GM12878 (cell line): ENCODE measurements around the gene EPHA1. TPM values are rescaled to one million over a fixed set of nuclear protein-coding genes. Genes with fewer than 3 reads are reported as not detected.
"Not testable (repeated sequence)": the region's sequence is repeated elsewhere in the genome, so short reads cannot be mapped to it uniquely, and the experiment has no call there.

Experiments used
- ATAC-seq: fragments of 200-7000 bp; cut with Tn5 transposase; 3 replicates; pipeline ENCODE4 v1.9.1; 2020; ENCODE audit warnings: mild to moderate bottlenecking, moderate library complexity
- BruUV-seq: library from RNA; stranded (reverse); fragments of 400-500 nt; replicated peaks from 2 replicates; lab custom pipeline; 2021; lab: Mats Ljungman, UMichigan
- CTCF ChIA-PET: fragments of 300-600 bp; sonication (Branson Sonifier 250); formaldehyde crosslinking; extraction: SDS; loops from one replicate; lab custom pipeline; 2021; ENCODE audit warnings: inconsistent platforms; lab: Yijun Ruan, JAX
- POLR2A ChIA-PET: fragments of 350-600 bp; formaldehyde crosslinking; extraction: SDS; loops from one replicate; lab custom pipeline; 2021; ENCODE audit warnings: inconsistent platforms; lab: Charles Lee
- RAD21 ChIA-PET: fragments of 300-600 bp; sonication (Branson Sonifier 250); formaldehyde crosslinking; loops from one replicate; lab custom pipeline; 2023; ENCODE audit warnings: antibody characterized with exemption; ENCODE audit not compliant: unreplicated experiment; lab: Charles Lee
- SMC1A ChIA-PET: fragments of 300-600 bp; sonication (Branson Sonifier 250); formaldehyde crosslinking; loops from one replicate; lab custom pipeline; 2023; ENCODE audit not compliant: unreplicated experiment, uncharacterized antibody; lab: Charles Lee
- DNase-seq: peaks from one replicate; pipeline ENCODE4 v3.0.0-alpha.2; 2011; ENCODE audit warnings: low read depth, low spot score
- FAIRE-seq: peaks from 3 replicates; lab custom pipeline; 2011; peaks lifted over from hg19 to GRCh38; lab: Jason Lieb, UNC
- H2AFZ ChIP-seq: 2 replicates; pipeline ENCODE4 v1.6.0; 2011; ENCODE audit warnings: low read depth, low read length, control low read depth; ENCODE audit not compliant: control insufficient read depth
- H3K27ac ChIP-seq: 2 replicates; pipeline ENCODE4 v1.5.1; 2011; ENCODE audit warnings: control low read depth; ENCODE audit not compliant: control insufficient read depth, insufficient read depth
- H3K27me3 ChIP-seq, 2 experiments: replicated peaks in 1 of 2; 2 replicates each; pipeline versions ENCODE4 v1.6.0 to v1.6.1; 2011; ENCODE audit warnings: low read length in 1 of 2; ENCODE audit not compliant: control insufficient read depth in 2 of 2, insufficient read depth in 2 of 2
- H3K36me3 ChIP-seq, 2 experiments: 2 replicates each; pipeline ENCODE4 v1.5.1; 2011; ENCODE audit warnings: low read length in 1 of 2; ENCODE audit not compliant: control insufficient read depth in 2 of 2, insufficient read depth in 2 of 2
- H3K4me1 ChIP-seq: 2 replicates; pipeline ENCODE4 v1.6.1; 2011; ENCODE audit warnings: mild to moderate bottlenecking, low read length, moderate library complexity, mixed read lengths; ENCODE audit not compliant: control insufficient read depth, insufficient read depth
- H3K4me2 ChIP-seq: 2 replicates; pipeline ENCODE4 v1.6.0; 2011; ENCODE audit warnings: control low read depth; ENCODE audit not compliant: control insufficient read depth, insufficient read depth
- H3K4me3 ChIP-seq: fragments of 200-600 bp; sonication (generic); 2 replicates; pipeline ENCODE4 v1.5.1; 2016
- H3K79me2 ChIP-seq: 2 replicates; pipeline ENCODE4 v1.6.0; 2011; ENCODE audit warnings: low read length; ENCODE audit not compliant: control insufficient read depth, insufficient read depth
- H3K9ac ChIP-seq: 2 replicates; pipeline ENCODE4 v1.8.0; 2011; ENCODE audit warnings: low read length, control low read depth, mixed read lengths; ENCODE audit not compliant: control insufficient read depth, insufficient read depth
- H3K9me3 ChIP-seq: replicated peaks from 3 replicates; pipeline ENCODE4 v1.5.1; 2011; ENCODE audit warnings: mild to moderate bottlenecking, low read length; ENCODE audit not compliant: control insufficient read depth, insufficient read depth
- H4K20me1 ChIP-seq: 2 replicates; pipeline ENCODE4 v1.6.0; 2011; ENCODE audit not compliant: control insufficient read depth, insufficient read depth
- BRCA1 ChIP-seq: IDR thresholded peaks from 2 replicates; pipeline ENCODE4 v1.6.1; 2011; ENCODE audit warnings: low read depth, low read length, improper control_type of control experiment
- ELK1 ChIP-seq: IDR thresholded peaks from 2 replicates; pipeline ENCODE4 v1.6.1; 2012; ENCODE audit warnings: low read depth, low read length, improper control_type of control experiment
- SIX5 ChIP-seq: IDR thresholded peaks from 2 replicates; pipeline ENCODE4 v1.6.1; 2011; ENCODE audit warnings: mild to moderate bottlenecking, low read depth, low read length, moderate library complexity; ENCODE audit not compliant: severe bottlenecking
- WGBS: methylation state at CpG from one replicate; pipeline ENCODE4 v1.1.6; 2016; ENCODE audit warnings: low lambda C conversion rate; ENCODE audit not compliant: insufficient replicate concordance, insufficient coverage; ENCODE audit errors: missing lambda C conversion rate; 5-methylcytosine and 5-hydroxymethylcytosine counted together
- in situ Hi-C: fragments of 300-500 bp; cut with MboI; formaldehyde crosslinking; loops from 9 replicates; pipeline ENCODE4 v1.14.3; 2018; ENCODE audit warnings: mixed read lengths
- intact Hi-C: fragments of 100-400 bp; cut with micrococcal nuclease; formaldehyde crosslinking; loops from one replicate; pipeline ENCODE4 v1.14.2; 2022; ENCODE audit not compliant: unreplicated experiment
- polyA plus RNA-seq, 11 experiments: library from polyadenylated mRNA; depleted of rRNA in 4 of 11; unstranded in 6 of 11; stranded (reverse) in 5 of 11; fragments of >200 nt; fragmentation: Nextera tagmentation in 4 of 11; fragmentation: Illumina TruSeq in 1 of 11; extraction: Ambion mirVana in 4 of 11; extraction: Trizol in 1 of 11; gene quantifications; 1 replicate in 1 of 11; 2 replicates in 10 of 11; pipeline versions ENCODE4 v1.2.1 to v1.2.3, GENCODE V29; 2011 to 2016; ENCODE audit warnings: inconsistent platforms in 2 of 11, missing spikeins in 2 of 11, low read depth in 1 of 11
- total RNA-seq, 4 experiments: library from RNA; depleted of rRNA in 3 of 4; stranded (reverse); fragments of >200 nt in 3 of 4; fragmentation: Illumina TruSeq in 1 of 4; extraction: Trizol in 1 of 4; gene quantifications; 2 replicates each; pipeline versions ENCODE4 v1.2.1 to v1.2.3, GENCODE V29; 2013 to 2021
- TF ChIP-seq, protein P1 (sequence below): fragments of 450-650 bp; formaldehyde crosslinking; IDR thresholded peaks from 2 replicates; pipeline ENCODE4 v1.4.0; 2022; ENCODE audit warnings: mild to moderate bottlenecking, moderate library complexity

EPHA1 gene
- total and polyA plus RNA-seq, 10 of the 15 experiments (the other 5 are each of a cell fraction or from before 2014, with no cell fraction given): 0.11 to 0.35 (median 0.24) TPM; not detected in 6

GRCh38 chr7:143415742-143416397, 7.2 kb upstream of the EPHA1 start:
- 66% methylated on average over 8 of the region's 8 CpGs for WGBS
- no peaks in the 10 kb centered on the region for H3K79me2 ChIP-seq
- in situ Hi-C loops: loop anchor here (10.0 kb wide), 1 partner anchor 401 kb away; no protein-coding TSS in a partner anchor

DNA sequence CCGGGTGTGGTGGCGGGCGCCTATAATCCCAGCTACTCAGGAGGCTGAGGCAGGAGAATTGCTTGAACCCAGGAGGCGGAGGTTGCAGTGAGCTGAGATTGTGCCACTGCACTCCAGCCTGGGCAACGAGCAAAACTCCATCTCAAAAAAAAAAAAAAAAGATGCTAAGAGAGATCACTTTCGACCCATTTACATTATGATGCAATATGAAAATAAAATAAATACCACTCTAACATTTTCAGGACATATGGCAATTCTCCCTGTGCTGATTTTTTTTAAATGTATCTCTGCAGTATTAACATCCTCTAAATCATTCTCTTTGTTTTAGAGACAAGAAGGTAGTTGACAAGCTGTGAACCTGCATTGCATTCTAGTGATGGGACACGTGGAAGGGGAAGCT, 6.6 kb upstream of the EPHA1 start:
- not testable (repeated sequence) for H3K4me3 ChIP-seq, H2AFZ ChIP-seq, H3K4me2 ChIP-seq, DNase-seq, H3K9me3 ChIP-seq, BruUV-seq, H3K9ac ChIP-seq, H3K27ac ChIP-seq, H4K20me1 ChIP-seq, H3K27me3 ChIP-seq, H3K36me3 ChIP-seq, ATAC-seq, H3K4me1 ChIP-seq, FAIRE-seq, H3K79me2 ChIP-seq
- ChIA-PET RAD21 (interaction anchor here (1.1 to 3.9 kb wide), 4 partner anchors 17 to 713 kb away, joined by 3 to 54 read pairs (median 5); no protein-coding TSS in a partner anchor), SMC1A (interaction anchor here (0.6 to 4.9 kb wide), 9 partner anchors 9 to 713 kb away, joined by 3 to 73 read pairs (median 5); no protein-coding TSS in a partner anchor), CTCF (interaction anchor here (0.6 to 4.9 kb wide), 13 partner anchors 8 to 174 kb away, joined by 3 to 124 read pairs (median 4); no protein-coding TSS in a partner anchor), POLR2A (interaction anchor here (0.7 kb wide), 1 partner anchor 534 kb away, joined by 4 read pairs; no protein-coding TSS in a partner anchor)
- intact Hi-C loops (loop anchor here (10.0 kb wide), 1 partner anchor 410 kb away; no protein-coding TSS in a partner anchor), in situ Hi-C loops (loop anchor here (10.0 kb wide), 1 partner anchor 400 kb away; no protein-coding TSS in a partner anchor)
- WGBS: 31% methylated on average over 7 of the region's 7 CpGs

More at GRCh38 chr7:143415742-143416397, 7.2 kb upstream of the EPHA1 start:
- ChIA-PET RAD21 (interaction anchor here (0.7 to 3.9 kb wide), 11 partner anchors 9 to 783 kb away, joined by 3 to 54 read pairs (median 5); no protein-coding TSS in a partner anchor), CTCF (interaction anchor here (0.8 to 4.9 kb wide), 29 partner anchors 8 to 610 kb away, joined by 3 to 124 read pairs (median 4); partner anchors contain the start of gene GSTK1), SMC1A (interaction anchor here (0.7 to 4.9 kb wide), 14 partner anchors 9 to 712 kb away, joined by 3 to 73 read pairs (median 4); no protein-coding TSS in a partner anchor), POLR2A (interaction anchor here (0.7 kb wide), 1 partner anchor 534 kb away, joined by 4 read pairs; no protein-coding TSS in a partner anchor)
- DNase-seq: no peak
- H3K9me3 ChIP-seq: no peaks in the 10 kb centered on the region
- peak; percentile 41; the same call in 2 of the 3 replicates for ATAC-seq
- H3K4me1 ChIP-seq: no peaks in the 10 kb centered on the region
- no peak for FAIRE-seq
- no TSS peak for BruUV-seq
- no peaks in the 10 kb centered on the region for H3K36me3 ChIP-seq
- intact Hi-C loops: loop anchor here (1.0 to 10.0 kb wide), 3 partner anchors 36 to 411 kb away; no protein-coding TSS in a partner anchor
- no peak overlapping the region for H3K9ac ChIP-seq
- no peak overlapping the region for H3K4me3 ChIP-seq
- H2AFZ ChIP-seq: no peak overlapping the region
- H3K27ac ChIP-seq: no peak overlapping the region
- no peak overlapping the region for H3K4me2 ChIP-seq
- TF ChIP-seq ELK1: no peak
- TF ChIP-seq BRCA1: no peak
- TF ChIP-seq SIX5: no peak
- TF ChIP-seq, protein P1, sequence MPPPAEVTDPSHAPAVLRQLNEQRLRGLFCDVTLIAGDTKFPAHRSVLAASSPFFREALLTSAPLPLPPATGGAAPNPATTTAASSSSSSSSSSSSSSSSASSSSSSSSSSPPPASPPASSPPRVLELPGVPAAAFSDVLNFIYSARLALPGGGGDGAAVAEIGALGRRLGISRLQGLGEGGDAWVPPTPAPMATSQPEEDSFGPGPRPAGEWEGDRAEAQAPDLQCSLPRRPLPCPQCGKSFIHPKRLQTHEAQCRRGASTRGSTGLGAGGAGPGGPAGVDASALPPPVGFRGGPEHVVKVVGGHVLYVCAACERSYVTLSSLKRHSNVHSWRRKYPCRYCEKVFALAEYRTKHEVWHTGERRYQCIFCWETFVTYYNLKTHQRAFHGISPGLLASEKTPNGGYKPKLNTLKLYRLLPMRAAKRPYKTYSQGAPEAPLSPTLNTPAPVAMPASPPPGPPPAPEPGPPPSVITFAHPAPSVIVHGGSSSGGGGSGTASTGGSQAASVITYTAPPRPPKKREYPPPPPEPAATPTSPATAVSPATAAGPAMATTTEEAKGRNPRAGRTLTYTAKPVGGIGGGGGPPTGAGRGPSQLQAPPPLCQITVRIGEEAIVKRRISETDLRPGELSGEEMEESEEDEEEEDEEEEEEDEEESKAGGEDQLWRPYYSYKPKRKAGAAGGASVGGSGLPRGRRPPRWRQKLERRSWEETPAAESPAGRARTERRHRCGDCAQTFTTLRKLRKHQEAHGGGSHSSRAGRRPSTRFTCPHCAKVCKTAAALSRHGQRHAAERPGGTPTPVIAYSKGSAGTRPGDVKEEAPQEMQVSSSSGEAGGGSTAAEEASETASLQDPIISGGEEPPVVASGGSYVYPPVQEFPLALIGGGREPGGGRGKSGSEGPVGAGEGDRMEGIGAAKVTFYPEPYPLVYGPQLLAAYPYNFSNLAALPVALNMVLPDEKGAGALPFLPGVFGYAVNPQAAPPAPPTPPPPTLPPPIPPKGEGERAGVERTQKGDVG: no peak
- H4K20me1 ChIP-seq: no peaks in the 10 kb centered on the region
- no peaks in the 10 kb centered on the region for H3K27me3 ChIP-seq
